ENCODE results near the gene RYR2.

DNA sequence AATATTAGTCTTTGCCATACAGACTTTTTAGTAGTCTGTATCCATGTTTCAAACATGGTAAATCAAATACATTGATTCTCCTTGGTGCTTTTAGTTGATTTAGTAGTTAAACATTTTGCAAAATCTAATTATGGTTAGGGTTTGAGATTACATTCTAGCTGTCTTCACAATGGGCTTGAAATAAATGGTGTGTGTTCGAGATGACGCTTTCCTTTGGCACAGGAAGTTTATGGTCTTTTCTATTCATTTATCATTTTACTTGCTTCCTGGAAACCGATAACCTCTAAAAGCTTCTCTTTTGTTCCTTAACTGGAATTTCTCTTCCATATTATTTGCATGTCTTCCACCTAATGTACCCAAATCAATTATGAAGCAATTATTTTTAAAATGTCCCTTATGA is 810.4 kb downstream of the RYR2 start:
- no peak for TF ChIP-seq EZH2 (IDR thresholded peaks at IDR 0.05)
- TF ChIP-seq, protein P1, sequence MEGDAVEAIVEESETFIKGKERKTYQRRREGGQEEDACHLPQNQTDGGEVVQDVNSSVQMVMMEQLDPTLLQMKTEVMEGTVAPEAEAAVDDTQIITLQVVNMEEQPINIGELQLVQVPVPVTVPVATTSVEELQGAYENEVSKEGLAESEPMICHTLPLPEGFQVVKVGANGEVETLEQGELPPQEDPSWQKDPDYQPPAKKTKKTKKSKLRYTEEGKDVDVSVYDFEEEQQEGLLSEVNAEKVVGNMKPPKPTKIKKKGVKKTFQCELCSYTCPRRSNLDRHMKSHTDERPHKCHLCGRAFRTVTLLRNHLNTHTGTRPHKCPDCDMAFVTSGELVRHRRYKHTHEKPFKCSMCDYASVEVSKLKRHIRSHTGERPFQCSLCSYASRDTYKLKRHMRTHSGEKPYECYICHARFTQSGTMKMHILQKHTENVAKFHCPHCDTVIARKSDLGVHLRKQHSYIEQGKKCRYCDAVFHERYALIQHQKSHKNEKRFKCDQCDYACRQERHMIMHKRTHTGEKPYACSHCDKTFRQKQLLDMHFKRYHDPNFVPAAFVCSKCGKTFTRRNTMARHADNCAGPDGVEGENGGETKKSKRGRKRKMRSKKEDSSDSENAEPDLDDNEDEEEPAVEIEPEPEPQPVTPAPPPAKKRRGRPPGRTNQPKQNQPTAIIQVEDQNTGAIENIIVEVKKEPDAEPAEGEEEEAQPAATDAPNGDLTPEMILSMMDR (IDR thresholded peaks at IDR 0.05) = no peak
